Left renal cortex interstitium (tissue), 4 donors: ENCODE results near the gene DGKB. TPM values are rescaled to one million over a fixed set of nuclear protein-coding genes. Genes with fewer than 3 reads are reported as not detected.

ENCODE experiments used
- DNase-seq, 4 donors: peaks; one replicate each; pipeline ENCODE4 v3.0.0-alpha.2; 2013; ENCODE audit warnings: low read depth in 4 of 4, low spot score in 2 of 4, missing footprints in 1 of 4
- polyA plus RNA-seq, 4 donors: library from polyadenylated mRNA; unstranded; fragments of 120-200 nt; gene quantifications; one replicate each; pipeline ENCODE4 v1.2.1, GENCODE V29; 2013; ENCODE audit not compliant: insufficient read length in 4 of 4

DGKB gene
- polyA plus RNA-seq, 4 donors = 2.6 to 4.0 (median 2.7) TPM

GRCh38 chr7:14762561-14762960, 140.0 kb downstream of the DGKB start:
- no peak for DNase-seq

GRCh38 chr7:14761510-14762296, 140.8 kb downstream of the DGKB start:
- peak in 1 of 4 donors; percentile 23 for DNase-seq

GRCh38 chr7:14760730-14761478, 141.6 kb downstream of the DGKB start:
- DNase-seq = no peak

GRCh38 chr7:14759785-14760184, 142.8 kb downstream of the DGKB start:
- no peak for DNase-seq

GRCh38 chr7:14754631-14755030, 147.9 kb downstream of the DGKB start:
- no peak for DNase-seq

- no peak for DNase-seq
These were observed 150.2 kb downstream of the DGKB start for GRCh38 chr7:14752301-14752700.

GRCh38 chr7:14751461-14751860, 151.1 kb downstream of the DGKB start:
- DNase-seq = no peak

GRCh38 chr7:14748461-14748860, 154.1 kb downstream of the DGKB start:
- no peak for DNase-seq

- no peak for DNase-seq
These were observed 154.8 kb downstream of the DGKB start for GRCh38 chr7:14747701-14748100.

GRCh38 chr7:14745076-14745475, 157.5 kb downstream of the DGKB start:
- no peak for DNase-seq

- DNase-seq = no peak
These were observed 161.9 kb downstream of the DGKB start for GRCh38 chr7:14740606-14741005.

- no peak for DNase-seq
These were observed 162.7 kb downstream of the DGKB start for GRCh38 chr7:14739841-14740185.

GRCh38 chr7:14739168-14739840, 163.2 kb downstream of the DGKB start:
- DNase-seq = no peak

- no peak for DNase-seq
These were observed 164.5 kb downstream of the DGKB start for GRCh38 chr7:14738086-14738485.

- no peak for DNase-seq
These were observed 167.7 kb downstream of the DGKB start for GRCh38 chr7:14734839-14735321.

GRCh38 chr7:14720785-14721184, 181.8 kb downstream of the DGKB start:
- DNase-seq = no peak

GRCh38 chr7:14717816-14718215, 184.7 kb downstream of the DGKB start:
- peak in 1 of 4 donors; percentile 19 for DNase-seq

- no peak for DNase-seq
These were observed 185.4 kb downstream of the DGKB start for GRCh38 chr7:14717169-14717568.

GRCh38 chr7:14714161-14714728, 188.3 kb downstream of the DGKB start:
- no peak for DNase-seq

GRCh38 chr7:14698239-14698638, 204.3 kb downstream of the DGKB start:
- no peak for DNase-seq

GRCh38 chr7:14697684-14698083, 204.9 kb downstream of the DGKB start:
- no peak for DNase-seq
